Activated T-cell treated with anti-CD3 and anti-CD28 coated beads, Interleukin-2, amount 50 U/mL, for 4 hours (primary cell): ENCODE measurements around the gene COL12A1. TPM values are rescaled to one million over a fixed set of nuclear protein-coding genes. Genes with fewer than 3 reads are reported as not detected.

Experiments used
- ATAC-seq, 2 donors: fragments of 200-7000 bp; cut with Tn5 transposase; one replicate each; pipeline ENCODE4 v1.10.0; 2021
- DNase-seq: peaks from one replicate; pipeline ENCODE4 v3.0.0-alpha.2; 2020
- H3K27me3 Mint-ChIP-seq: one replicate; pipeline ENCODE4 v1.8.0; 2021; ENCODE audit warnings: low read depth, mixed read lengths
- H3K36me3 Mint-ChIP-seq: one replicate; pipeline ENCODE4 v1.8.0; 2022; ENCODE audit warnings: mixed read lengths; ENCODE audit not compliant: insufficient read depth
- H3K4me1 Mint-ChIP-seq: one replicate; pipeline ENCODE4 v1.8.0; 2021; ENCODE audit warnings: low read depth, mixed read lengths
- H3K4me3 Mint-ChIP-seq: one replicate; pipeline ENCODE4 v1.8.0; 2021; ENCODE audit warnings: mild to moderate bottlenecking, moderate library complexity, mixed read lengths
- H3K9me3 Mint-ChIP-seq: one replicate; pipeline ENCODE4 v1.8.0; 2021; ENCODE audit warnings: mixed read lengths
- total RNA-seq, 3 donors: library from RNA; stranded (reverse); gene quantifications; one replicate each; pipeline ENCODE4 v1.2.1, GENCODE V29; 2021

The COL12A1 gene
- total RNA-seq, 3 donors from 2014 or later = 0.29 to 0.40 (median 0.30) TPM

GRCh38 chr6:75222261-75222660 is 16.4 kb upstream of the COL12A1 start:
- no peak for DNase-seq
- Mint-ChIP-seq H3K27me3 (peaks cover 12% of the 10 kb centered on the region), H3K36me3 (no peaks in the 10 kb centered on the region), H3K4me3 (no peak overlapping the region), H3K4me1 (peaks cover 7% of the 10 kb centered on the region), H3K9me3 (no peaks in the 10 kb centered on the region)
- ATAC-seq = no peak

GRCh38 chr6:75221116-75221515 is 15.3 kb upstream of the COL12A1 start:
- DNase-seq (no peak), ATAC-seq (no peak)
- no peaks in the 10 kb centered on the region for H3K9me3 Mint-ChIP-seq
- H3K27me3 Mint-ChIP-seq = peaks cover 22% of the 10 kb centered on the region
- no peaks in the 10 kb centered on the region for H3K36me3 Mint-ChIP-seq
- no peak overlapping the region for H3K4me3 Mint-ChIP-seq
- H3K4me1 Mint-ChIP-seq = peaks cover 8% of the 10 kb centered on the region

DNA sequence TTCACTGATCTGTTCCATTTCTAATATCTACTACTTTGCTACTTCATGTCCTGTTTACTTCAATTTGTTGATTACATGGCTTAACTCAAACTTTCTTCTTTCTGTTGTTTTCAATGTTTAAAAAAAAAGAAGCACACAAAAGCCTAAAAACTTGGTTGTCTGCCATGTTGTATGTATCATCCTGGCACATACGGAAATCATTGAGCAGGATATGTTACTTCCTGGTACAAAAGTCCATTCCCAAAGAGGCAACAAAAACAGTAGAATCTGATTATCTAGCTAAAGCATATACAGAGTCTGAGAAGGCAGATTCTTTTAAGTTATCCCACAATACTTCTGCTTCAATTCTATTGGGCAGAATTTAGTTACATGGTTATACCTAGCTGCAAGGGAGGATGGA is 14.5 kb upstream of the COL12A1 start:
- ATAC-seq (no peak), DNase-seq (no peak)
- no peaks in the 10 kb centered on the region for H3K9me3 Mint-ChIP-seq
- no peaks in the 10 kb centered on the region for H3K36me3 Mint-ChIP-seq
- H3K27me3 Mint-ChIP-seq = peaks cover 22% of the 10 kb centered on the region
- peaks cover 6% of the 10 kb centered on the region for H3K4me1 Mint-ChIP-seq
- H3K4me3 Mint-ChIP-seq = no peak overlapping the region

DNA sequence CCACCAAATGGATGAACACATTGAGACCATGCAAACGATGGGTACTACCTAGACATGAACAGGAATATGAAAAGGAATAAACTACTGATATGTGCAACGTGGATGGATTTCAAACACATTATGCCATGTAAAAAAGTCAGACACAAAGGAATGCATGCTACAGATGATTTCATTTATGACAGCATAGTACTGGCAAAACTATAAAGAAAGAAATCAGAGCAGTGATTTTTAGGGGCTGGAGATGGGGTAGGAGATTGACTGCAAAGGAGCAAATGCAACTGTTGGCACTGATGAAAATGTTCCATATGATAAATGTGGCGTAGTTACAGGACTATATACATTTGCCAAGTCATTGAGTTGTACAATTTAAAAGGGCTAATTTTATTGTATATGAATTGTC is 13.4 kb upstream of the COL12A1 start:
- Mint-ChIP-seq H3K4me1 (peaks cover 6% of the 10 kb centered on the region), H3K27me3 (peaks cover 30% of the 10 kb centered on the region), H3K9me3 (no peaks in the 10 kb centered on the region), H3K4me3 (no peak overlapping the region), H3K36me3 (no peaks in the 10 kb centered on the region)
- no peak for DNase-seq
- no peak for ATAC-seq

GRCh38 chr6:75217193-75217592 is 11.3 kb upstream of the COL12A1 start:
- H3K36me3 Mint-ChIP-seq = no peaks in the 10 kb centered on the region
- no peak overlapping the region for H3K4me3 Mint-ChIP-seq
- H3K9me3 Mint-ChIP-seq = no peaks in the 10 kb centered on the region
- ATAC-seq = peak in 1 of 2 donors; percentile 21
- peaks cover 33% of the 10 kb centered on the region for H3K27me3 Mint-ChIP-seq
- peaks cover 6% of the 10 kb centered on the region for H3K4me1 Mint-ChIP-seq
- DNase-seq = no peak

- H3K4me1 Mint-ChIP-seq = peaks cover 9% of the 10 kb centered on the region
- peaks cover 41% of the 10 kb centered on the region for H3K27me3 Mint-ChIP-seq
- ATAC-seq (no peak), DNase-seq (no peak)
- H3K9me3 Mint-ChIP-seq = no peaks in the 10 kb centered on the region
- H3K36me3 Mint-ChIP-seq = no peaks in the 10 kb centered on the region
- no peak overlapping the region for H3K4me3 Mint-ChIP-seq
Measured at GRCh38 chr6:75215291-75215690, 9.4 kb upstream of the COL12A1 start.

GRCh38 chr6:75213732-75214131 is 7.9 kb upstream of the COL12A1 start:
- H3K4me3 Mint-ChIP-seq = no peak overlapping the region
- no peaks in the 10 kb centered on the region for H3K9me3 Mint-ChIP-seq
- DNase-seq = no peak
- H3K36me3 Mint-ChIP-seq = no peaks in the 10 kb centered on the region
- ATAC-seq = no peak
- peaks cover 45% of the 10 kb centered on the region for H3K27me3 Mint-ChIP-seq
- H3K4me1 Mint-ChIP-seq = peaks cover 10% of the 10 kb centered on the region

DNA sequence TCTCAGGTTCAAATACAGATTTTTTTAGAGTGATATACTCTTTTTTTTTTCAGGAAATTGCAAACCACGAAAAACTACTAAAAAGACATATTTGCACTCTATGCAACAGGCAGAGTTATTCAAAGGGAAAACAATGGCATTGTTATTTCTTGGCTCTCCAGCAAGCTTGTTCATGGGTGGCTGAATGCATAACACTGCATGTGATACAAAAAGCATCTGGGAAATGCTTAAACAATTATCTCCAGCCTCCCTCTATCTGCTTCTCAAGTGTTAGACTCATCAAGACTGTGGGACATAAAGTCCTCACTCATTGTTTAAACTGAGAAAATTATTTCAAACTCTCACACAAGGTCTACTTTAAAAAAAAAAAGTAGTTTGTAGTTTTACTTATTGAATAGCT is 7.3 kb upstream of the COL12A1 start:
- Mint-ChIP-seq H3K36me3 (no peaks in the 10 kb centered on the region), H3K27me3 (peaks cover 51% of the 10 kb centered on the region), H3K4me3 (no peak overlapping the region), H3K9me3 (no peaks in the 10 kb centered on the region), H3K4me1 (peaks cover 17% of the 10 kb centered on the region)
- no peak for ATAC-seq
- DNase-seq = no peak

DNA sequence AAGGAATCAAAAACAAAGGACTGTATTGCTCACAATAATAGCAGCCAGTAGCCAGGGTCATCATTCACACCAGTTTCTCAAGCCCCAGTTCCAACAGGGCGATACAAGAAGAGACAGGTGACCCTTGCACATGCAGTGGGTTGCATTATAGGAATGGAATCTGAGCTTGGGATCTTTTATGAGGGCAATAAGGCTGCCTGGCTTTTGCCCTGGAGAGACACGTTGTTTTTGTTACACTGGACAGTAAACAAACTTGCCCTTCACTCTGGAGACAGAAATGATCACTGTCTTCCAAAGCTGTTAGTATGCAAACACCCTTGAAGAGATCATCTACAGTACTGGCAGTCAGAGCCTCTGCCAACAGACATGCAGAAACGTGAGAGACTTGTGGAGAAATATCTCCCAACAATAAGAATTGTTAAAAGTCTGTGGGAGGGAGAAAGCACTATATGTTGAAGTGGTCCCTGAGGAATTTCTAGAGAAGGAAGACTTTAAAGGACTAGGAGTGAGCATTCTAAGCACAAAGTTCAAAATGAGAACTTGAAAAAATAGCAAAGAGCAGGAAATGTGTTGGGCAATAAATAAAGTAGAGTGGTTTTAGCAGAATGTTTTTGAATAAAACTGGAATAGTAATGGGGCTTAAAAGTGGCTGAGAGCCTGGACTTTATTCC is 6.2 kb upstream of the COL12A1 start:
- DNase-seq = no peak
- peaks cover 20% of the 10 kb centered on the region for H3K4me1 Mint-ChIP-seq
- no peak overlapping the region for H3K4me3 Mint-ChIP-seq
- peaks cover 54% of the 10 kb centered on the region for H3K27me3 Mint-ChIP-seq
- ATAC-seq = no peak
- no peaks in the 10 kb centered on the region for H3K36me3 Mint-ChIP-seq
- no peaks in the 10 kb centered on the region for H3K9me3 Mint-ChIP-seq

DNA sequence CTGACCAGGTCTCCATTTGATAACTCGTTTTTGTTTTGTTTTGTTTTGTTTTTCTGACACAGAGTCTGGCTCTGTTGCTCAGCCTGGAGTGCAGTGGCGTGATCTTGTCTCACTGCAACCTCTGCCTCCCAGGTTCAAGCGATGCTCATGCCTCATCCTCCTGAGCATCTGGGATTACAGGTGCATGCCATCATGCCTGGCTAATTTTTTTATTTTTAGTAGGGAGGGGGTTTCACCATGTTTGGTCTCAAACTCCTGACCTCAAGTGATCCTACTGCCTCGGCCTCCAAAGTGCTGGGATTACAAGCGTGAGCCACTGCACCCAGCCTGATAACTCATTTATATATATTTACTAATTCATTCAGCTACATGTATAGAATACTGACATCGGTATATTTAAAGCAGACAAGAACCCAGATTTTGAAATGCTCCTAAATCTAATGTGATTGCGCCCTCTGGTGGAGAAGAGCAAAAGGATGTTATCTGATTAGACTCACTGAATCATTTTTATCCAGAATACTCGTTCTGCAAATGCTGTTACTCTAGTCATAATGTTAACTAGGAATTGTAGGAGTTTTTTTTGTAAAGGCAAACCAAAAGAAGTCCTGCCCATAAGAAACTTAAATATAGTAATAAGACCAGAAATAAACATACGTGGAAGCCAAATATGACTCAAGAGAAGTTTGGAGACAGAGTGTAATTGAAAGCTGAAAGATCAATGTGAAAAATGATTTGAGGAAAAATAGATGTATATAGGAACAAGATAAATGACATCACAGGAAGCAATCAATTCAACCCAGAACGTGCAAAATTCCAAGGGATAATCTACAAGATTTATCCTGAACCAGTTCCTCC is 5.3 kb upstream of the COL12A1 start:
- peaks cover 28% of the 10 kb centered on the region for H3K4me1 Mint-ChIP-seq
- ATAC-seq = no peak
- H3K4me3 Mint-ChIP-seq = no peak overlapping the region
- H3K36me3 Mint-ChIP-seq = no peaks in the 10 kb centered on the region
- DNase-seq = peak; percentile 42
- H3K27me3 Mint-ChIP-seq = peaks cover 53% of the 10 kb centered on the region
- H3K9me3 Mint-ChIP-seq = no peaks in the 10 kb centered on the region

DNA sequence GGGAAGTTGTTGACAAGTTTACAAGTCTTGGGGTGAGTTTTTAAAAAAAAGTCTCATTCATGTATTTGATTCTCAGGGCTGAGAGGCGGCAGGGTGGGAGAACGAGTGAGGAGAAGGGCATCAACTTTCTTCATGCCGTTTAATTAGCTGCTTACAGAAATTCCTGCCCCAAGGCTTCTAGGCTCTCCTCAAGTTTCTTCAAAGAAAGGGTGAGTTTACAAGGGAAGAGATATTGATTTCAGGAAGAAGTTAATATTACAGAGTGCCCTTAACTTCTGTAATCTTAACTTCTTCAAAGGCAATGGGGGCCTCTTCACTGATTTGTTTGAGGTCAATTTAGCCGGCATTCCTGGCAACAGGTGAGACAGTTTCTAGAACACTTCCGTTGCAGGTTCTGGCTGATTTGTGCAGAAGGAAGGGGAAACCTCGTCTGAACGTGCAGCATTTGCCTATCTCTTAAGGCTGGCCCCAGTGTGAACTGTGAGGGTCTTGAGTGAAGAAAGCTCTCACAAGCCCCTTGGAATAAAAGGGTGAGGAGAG is 3.4 kb upstream of the COL12A1 start:
- ATAC-seq (no peak), DNase-seq (no peak)
- no peaks in the 10 kb centered on the region for H3K36me3 Mint-ChIP-seq
- peaks cover 46% of the 10 kb centered on the region for H3K4me1 Mint-ChIP-seq
- H3K27me3 Mint-ChIP-seq = peaks cover 64% of the 10 kb centered on the region
- no peaks in the 10 kb centered on the region for H3K9me3 Mint-ChIP-seq
- no peak overlapping the region for H3K4me3 Mint-ChIP-seq

GRCh38 chr6:75208298-75209183 is 2.7 kb upstream of the COL12A1 start:
- Mint-ChIP-seq H3K4me1 (peaks cover 50% of the 10 kb centered on the region), H3K4me3 (peak overlapping the region; percentile 67), H3K27me3 (peaks cover 68% of the 10 kb centered on the region), H3K36me3 (no peaks in the 10 kb centered on the region), H3K9me3 (no peaks in the 10 kb centered on the region)
- DNase-seq = peak; percentile 77
- ATAC-seq = peak; percentile 79

DNA sequence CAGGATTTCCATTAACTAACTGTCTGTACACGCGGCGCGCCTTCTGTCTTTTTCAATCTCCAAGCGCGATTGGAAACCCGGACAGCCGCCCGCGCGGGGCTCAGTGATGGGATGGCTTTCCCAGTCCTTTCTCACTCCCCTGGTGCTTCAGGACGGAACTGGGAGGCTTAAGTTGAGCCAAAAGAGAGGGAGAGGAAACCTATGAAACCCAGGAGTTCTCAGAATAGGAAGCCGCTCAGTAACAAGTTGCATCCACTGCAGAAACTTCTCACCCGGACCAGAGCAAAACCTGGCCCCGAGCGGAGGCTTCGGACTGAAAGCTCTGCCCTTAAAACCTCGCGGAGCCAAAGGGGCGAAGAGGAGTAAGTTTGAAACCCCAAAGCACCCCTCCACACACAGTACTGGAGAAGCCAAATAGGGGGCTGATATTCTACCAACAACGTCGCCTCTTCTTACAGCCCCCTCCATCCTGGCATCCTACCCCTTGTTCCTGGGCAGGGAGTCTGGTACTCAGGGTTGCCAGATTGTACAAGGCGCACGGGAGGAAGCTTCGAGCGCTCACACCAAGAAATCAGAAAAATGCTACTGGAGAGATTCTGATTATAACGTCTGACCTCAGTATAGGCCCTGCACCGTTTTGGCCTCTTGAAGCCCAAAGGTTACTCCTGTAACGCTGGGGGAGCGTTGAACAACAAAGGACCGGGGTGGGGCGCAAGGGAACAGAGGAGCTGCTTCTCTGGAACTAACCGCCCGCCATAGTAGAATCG is 906 bp upstream of the COL12A1 start:
- Mint-ChIP-seq H3K27me3 (peaks cover 82% of the 10 kb centered on the region), H3K36me3 (no peaks in the 10 kb centered on the region), H3K9me3 (no peaks in the 10 kb centered on the region), H3K4me1 (peaks cover 57% of the 10 kb centered on the region), H3K4me3 (peak overlapping the region; percentile 67)
- DNase-seq (no peak), ATAC-seq (no peak)
